NT2/D1 (cell line): ENCODE results near the gene AFF3.

Experiments
- SUZ12 ChIP-seq: IDR thresholded peaks from 2 replicates; pipeline ENCODE4 v1.6.1; 2011; ENCODE audit not compliant: insufficient read length, insufficient read depth; ENCODE audit errors: extremely low read depth
- YY1 ChIP-seq: IDR thresholded peaks from 2 replicates; pipeline ENCODE4 v1.6.1; 2011; ENCODE audit not compliant: insufficient read length, insufficient read depth
- ZNF274 ChIP-seq: IDR thresholded peaks from 2 replicates; pipeline ENCODE4 v1.6.1; 2011; ENCODE audit warnings: mild to moderate bottlenecking, low read depth, low read length

DNA sequence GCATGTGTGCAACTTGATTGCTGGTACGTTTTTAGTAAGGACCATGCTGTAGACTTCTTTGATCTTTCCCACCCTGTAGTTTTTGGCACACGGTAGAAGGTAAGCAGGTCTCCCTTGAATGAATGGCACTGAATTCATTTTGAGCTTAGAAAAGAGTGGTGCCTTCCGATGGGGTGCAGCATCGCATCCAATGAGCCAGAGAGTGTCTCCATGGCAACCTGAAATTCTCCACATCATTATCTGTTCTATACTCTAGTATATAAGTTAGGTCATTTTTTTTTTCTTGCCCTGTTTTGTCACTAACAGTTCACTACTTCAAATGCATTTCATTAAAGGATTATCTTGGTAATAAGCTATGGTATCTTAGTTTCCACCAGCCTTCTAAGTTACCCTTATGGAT is 571.4 kb downstream of the AFF3 start:
- TF ChIP-seq YY1, result no peak
- no peak for TF ChIP-seq ZNF274
- TF ChIP-seq SUZ12, result no peak
